DOHH2 (cell line): ENCODE results near the gene OXSM.
A peak's percentile ranks its signal among the peaks of the same experiment; 100 is the strongest.

Source experiments
- H3F3A ChIP-seq: fragments of 200-600 bp; sonication (generic), shearing (Covaris generic); 2 replicates; pipeline ENCODE4 v1.6.0; 2016; ENCODE audit warnings: antibody characterized with exemption, mild to moderate bottlenecking; ENCODE audit not compliant: control insufficient read depth, insufficient read depth
- H3K27ac ChIP-seq: fragments of 200-600 bp; sonication (generic); 2 replicates; pipeline ENCODE4 v1.5.1; 2014; ENCODE audit warnings: low read depth, mild to moderate bottlenecking, low read length, moderate library complexity
- H3K27me3 ChIP-seq: fragments of 200-600 bp; sonication (generic); 2 replicates; pipeline ENCODE4 v1.6.1; 2014; ENCODE audit warnings: mild to moderate bottlenecking, low read length, mixed read lengths; ENCODE audit not compliant: control insufficient read depth
- H3K36me3 ChIP-seq: fragments of 200-600 bp; sonication (generic); 2 replicates; pipeline ENCODE4 v1.6.1; 2014; ENCODE audit warnings: mild to moderate bottlenecking, low read length, moderate library complexity, mixed read lengths; ENCODE audit not compliant: control insufficient read depth
- H3K4me1 ChIP-seq: fragments of 200-600 bp; sonication (generic); 2 replicates; pipeline ENCODE4 v1.6.1; 2014; ENCODE audit warnings: mild to moderate bottlenecking, low read length, mixed read lengths; ENCODE audit not compliant: control insufficient read depth
- H3K4me2 ChIP-seq: fragments of 200-600 bp; sonication (generic); 2 replicates; pipeline ENCODE4 v1.6.0; 2014; ENCODE audit warnings: mild to moderate bottlenecking, low read length, moderate library complexity
- H3K4me3 ChIP-seq: fragments of 200-600 bp; sonication (generic); 2 replicates; pipeline ENCODE4 v1.5.1; 2014; ENCODE audit warnings: mild to moderate bottlenecking, low read length, mixed read lengths
- H3K79me2 ChIP-seq: fragments of 200-600 bp; sonication (generic); 2 replicates; pipeline ENCODE4 v1.6.1; 2014; ENCODE audit warnings: mild to moderate bottlenecking, low read length, mixed read lengths; ENCODE audit not compliant: control insufficient read depth
- H3K9me2 ChIP-seq: fragments of 200-600 bp; sonication (generic); replicated peaks from 2 replicates; pipeline ENCODE4 v1.6.1; 2014; ENCODE audit warnings: mild to moderate bottlenecking, low read length, mixed read lengths; ENCODE audit not compliant: control insufficient read depth
- H3K9me3 ChIP-seq: fragments of 200-600 bp; sonication (generic); 2 replicates; pipeline ENCODE4 v1.6.1; 2014; ENCODE audit warnings: antibody characterized with exemption, low read length, mixed read lengths; ENCODE audit not compliant: control insufficient read depth, insufficient read depth
- H4K20me1 ChIP-seq: fragments of 200-600 bp; sonication (generic); 2 replicates; pipeline ENCODE4 v1.6.0; 2014; ENCODE audit warnings: low read depth, mild to moderate bottlenecking, antibody characterized with exemption, low read length, moderate library complexity; ENCODE audit not compliant: control insufficient read depth, insufficient read depth
- EZH2phosphoT487 ChIP-seq: fragments of 200-600 bp; sonication (generic); IDR thresholded peaks from 2 replicates; pipeline ENCODE4 v1.6.1; 2017; ENCODE audit warnings: borderline replicate concordance, mild to moderate bottlenecking, antibody characterized with exemption, low read length, moderate library complexity, mixed read lengths
- TF ChIP-seq, protein P1 (sequence below): fragments of 200-600 bp; sonication (generic); IDR thresholded peaks from one replicate; pipeline ENCODE4 v1.5.1; 2014; ENCODE audit warnings: antibody characterized with exemption, mild to moderate bottlenecking, low read depth, low read length; ENCODE audit not compliant: poor library complexity, severe bottlenecking

OXSM gene

DNA sequence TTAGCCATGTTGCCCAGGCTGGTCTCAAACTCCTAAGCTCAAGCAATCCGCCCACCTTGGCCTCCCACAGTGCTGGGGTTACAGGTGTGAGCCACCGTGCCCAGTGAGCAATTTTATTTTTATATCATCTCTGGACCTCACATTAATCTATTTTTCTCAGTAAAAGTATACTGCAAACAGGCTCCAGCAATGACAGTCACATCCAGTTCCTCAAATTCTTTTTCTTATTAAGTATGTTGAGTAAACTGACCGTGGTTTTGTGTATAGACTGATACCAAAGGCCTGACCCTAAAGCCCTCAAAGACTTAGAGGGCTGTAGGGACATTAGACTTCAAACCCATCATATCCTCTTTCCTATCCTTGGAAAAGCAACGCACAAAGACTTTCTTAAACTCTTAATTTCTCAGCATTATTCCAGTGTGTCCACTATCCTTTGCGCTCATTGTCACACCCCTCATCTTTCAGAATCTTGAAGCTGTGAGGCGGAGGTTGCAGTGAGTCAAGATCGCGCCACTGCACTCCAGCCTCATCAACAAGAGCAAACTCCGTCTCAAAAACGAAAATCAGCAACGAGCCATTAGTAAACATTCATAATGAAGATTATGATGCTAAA is 8.6 kb upstream of the OXSM start:
- H3K79me2 ChIP-seq, result peaks cover 64% of the 10 kb centered on the region
- H3K27ac ChIP-seq, result peak overlapping the region; percentile 84
- TF ChIP-seq EZH2phosphoT487, result no peak
- TF ChIP-seq, protein P1, sequence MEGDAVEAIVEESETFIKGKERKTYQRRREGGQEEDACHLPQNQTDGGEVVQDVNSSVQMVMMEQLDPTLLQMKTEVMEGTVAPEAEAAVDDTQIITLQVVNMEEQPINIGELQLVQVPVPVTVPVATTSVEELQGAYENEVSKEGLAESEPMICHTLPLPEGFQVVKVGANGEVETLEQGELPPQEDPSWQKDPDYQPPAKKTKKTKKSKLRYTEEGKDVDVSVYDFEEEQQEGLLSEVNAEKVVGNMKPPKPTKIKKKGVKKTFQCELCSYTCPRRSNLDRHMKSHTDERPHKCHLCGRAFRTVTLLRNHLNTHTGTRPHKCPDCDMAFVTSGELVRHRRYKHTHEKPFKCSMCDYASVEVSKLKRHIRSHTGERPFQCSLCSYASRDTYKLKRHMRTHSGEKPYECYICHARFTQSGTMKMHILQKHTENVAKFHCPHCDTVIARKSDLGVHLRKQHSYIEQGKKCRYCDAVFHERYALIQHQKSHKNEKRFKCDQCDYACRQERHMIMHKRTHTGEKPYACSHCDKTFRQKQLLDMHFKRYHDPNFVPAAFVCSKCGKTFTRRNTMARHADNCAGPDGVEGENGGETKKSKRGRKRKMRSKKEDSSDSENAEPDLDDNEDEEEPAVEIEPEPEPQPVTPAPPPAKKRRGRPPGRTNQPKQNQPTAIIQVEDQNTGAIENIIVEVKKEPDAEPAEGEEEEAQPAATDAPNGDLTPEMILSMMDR, result no peak
- H3K4me1 ChIP-seq, result peaks cover 34% of the 10 kb centered on the region
- H4K20me1 ChIP-seq, result peaks cover 7% of the 10 kb centered on the region; the same call in 1 of the 2 replicates
- H3K27me3 ChIP-seq, result no peaks in the 10 kb centered on the region
- H3K9me2 ChIP-seq, result no peaks in the 10 kb centered on the region
- 0 out of 2 replicates have a peak, but pooled peaks cover 4% of the 10 kb centered on the region for H3F3A ChIP-seq
- no peaks in the 10 kb centered on the region for H3K9me3 ChIP-seq
- peaks cover 52% of the 10 kb centered on the region for H3K36me3 ChIP-seq
- peak overlapping the region; percentile 78 for H3K4me3 ChIP-seq
- peak overlapping the region; percentile 86 for H3K4me2 ChIP-seq

DNA sequence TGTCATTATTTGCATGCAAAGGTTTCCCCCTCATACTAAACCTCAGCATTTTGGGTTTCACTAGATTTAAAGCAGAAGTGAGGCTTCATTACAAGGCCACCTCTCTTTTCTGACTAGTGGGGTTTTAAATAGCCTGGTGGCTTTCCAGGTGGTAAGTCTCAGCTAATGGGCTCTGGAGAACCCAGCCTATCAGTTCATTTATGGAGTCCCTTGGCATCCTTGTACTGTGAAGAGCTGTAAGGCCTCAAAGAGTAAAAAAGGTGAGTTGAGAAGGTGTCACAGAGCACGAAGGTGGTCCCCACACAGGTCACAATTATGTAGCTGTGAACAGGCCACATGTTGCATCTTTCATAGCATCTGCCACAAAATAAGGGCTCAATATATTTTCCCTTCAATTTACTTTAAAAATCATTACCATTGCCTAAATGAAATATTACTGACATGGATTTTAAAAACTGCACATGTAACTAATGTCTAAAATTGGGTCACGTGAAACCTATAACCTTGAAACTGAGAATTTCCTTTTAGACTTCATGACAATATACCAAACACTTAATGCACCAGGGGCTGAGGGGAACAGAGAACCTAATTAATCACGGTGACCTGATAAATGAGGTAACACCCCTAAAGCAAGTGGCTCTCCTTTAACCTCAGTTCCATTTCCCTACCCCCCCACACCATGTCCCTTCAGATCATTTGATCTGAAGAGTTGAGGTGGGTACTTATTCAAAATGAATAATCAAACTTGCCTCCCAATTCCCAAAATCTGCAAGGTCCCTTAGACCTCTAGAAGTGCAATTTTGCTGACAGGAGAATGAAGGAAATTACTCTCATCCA is 7.9 kb upstream of the OXSM start:
- TF ChIP-seq EZH2phosphoT487, result no peak
- TF ChIP-seq, protein P1, result no peak

DNA sequence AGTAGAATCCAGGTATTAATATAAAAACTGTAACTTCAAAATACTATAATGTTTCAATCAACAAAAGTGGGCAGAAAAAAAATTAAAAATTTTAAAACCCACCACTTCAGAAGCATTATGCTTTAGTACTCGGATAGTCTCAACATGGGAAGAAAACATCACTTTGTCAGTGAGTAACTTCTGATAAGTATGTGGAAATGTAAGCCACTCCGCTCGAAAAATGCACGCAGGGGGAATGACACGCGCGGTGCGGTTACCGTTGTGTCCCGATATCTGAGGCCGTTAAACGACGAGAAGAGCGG is 7.3 kb upstream of the OXSM start:
- Histone ChIP-seq H3K4me3 (peak overlapping the region; percentile 78), H3F3A (0 out of 2 replicates have a peak, but pooled peaks cover 4% of the 10 kb centered on the region), H3K9me2 (no peaks in the 10 kb centered on the region), H3K9me3 (no peaks in the 10 kb centered on the region), H3K36me3 (peaks cover 39% of the 10 kb centered on the region), H3K27me3 (no peaks in the 10 kb centered on the region), H3K79me2 (peaks cover 56% of the 10 kb centered on the region), H4K20me1 (peaks cover 7% of the 10 kb centered on the region; the same call in 1 of the 2 replicates), H3K27ac (peak overlapping the region; percentile 84), H3K4me2 (peak overlapping the region; percentile 86), H3K4me1 (peaks cover 39% of the 10 kb centered on the region)
- TF ChIP-seq EZH2phosphoT487, result no peak
- TF ChIP-seq, protein P1, result no peak

More for the DNA sequence above, 7.9 kb upstream of the OXSM start:
- H3K79me2 ChIP-seq, result peaks cover 59% of the 10 kb centered on the region
- no peaks in the 10 kb centered on the region for H3K9me3 ChIP-seq
- no peaks in the 10 kb centered on the region for H3K27me3 ChIP-seq
- peaks cover 34% of the 10 kb centered on the region for H3K4me1 ChIP-seq
- H3F3A ChIP-seq, result 0 out of 2 replicates have a peak, but pooled peaks cover 4% of the 10 kb centered on the region
- H3K9me2 ChIP-seq, result no peaks in the 10 kb centered on the region
- H3K36me3 ChIP-seq, result peaks cover 45% of the 10 kb centered on the region
- H3K27ac ChIP-seq, result peak overlapping the region; percentile 84
- H3K4me2 ChIP-seq, result peak overlapping the region; percentile 86
- peaks cover 7% of the 10 kb centered on the region; the same call in 1 of the 2 replicates for H4K20me1 ChIP-seq
- H3K4me3 ChIP-seq, result peak overlapping the region; percentile 78
